Activated CD8-positive, alpha-beta memory T cell treated with anti-CD3 and anti-CD28 coated beads for 1 hour (primary cell): ENCODE data around the gene CARNS1.

Source experiments
- DNase-seq, 2 donors: peaks; one replicate each; pipeline ENCODE4 v3.0.0-alpha.2; 2020; ENCODE audit warnings: low read depth in 1 of 2; ENCODE audit errors: extremely low read depth in 1 of 2

The CARNS1 gene

GRCh38 chr11:67408437-67409200, 6.9 kb upstream of the CARNS1 start:
- no peak for DNase-seq

GRCh38 chr11:67409261-67409666, 6.2 kb upstream of the CARNS1 start:
- peak in 1 of 2 donors; percentile 52 for DNase-seq

- no peak for DNase-seq
Measured at GRCh38 chr11:67409781-67410368, 5.6 kb upstream of the CARNS1 start.

GRCh38 chr11:67410369-67410831, 5.1 kb upstream of the CARNS1 start:
- DNase-seq: no peak

GRCh38 chr11:67410984-67411784, 4.3 kb upstream of the CARNS1 start:
- DNase-seq: no peak

GRCh38 chr11:67411785-67412152, 3.7 kb upstream of the CARNS1 start:
- DNase-seq: no peak

- no peak for DNase-seq
Measured at GRCh38 chr11:67412495-67413179, 2.8 kb upstream of the CARNS1 start.

- DNase-seq: no peak
Measured at GRCh38 chr11:67413266-67413849, 2.1 kb upstream of the CARNS1 start.

GRCh38 chr11:67416416-67417335, 1.2 kb downstream of the CARNS1 start:
- peak; percentile 61 to 63 for DNase-seq

GRCh38 chr11:67417425-67417824, 1.9 kb downstream of the CARNS1 start:
- DNase-seq: no peak

GRCh38 chr11:67418476-67419281, 3.2 kb downstream of the CARNS1 start:
- no peak for DNase-seq

GRCh38 chr11:67419325-67420049, 4.0 kb downstream of the CARNS1 start:
- no peak for DNase-seq

GRCh38 chr11:67420147-67420645, 4.7 kb downstream of the CARNS1 start:
- no peak for DNase-seq

- DNase-seq: peak; percentile 96 to 100
Measured at GRCh38 chr11:67420646-67421429, 5.4 kb downstream of the CARNS1 start.

- no peak for DNase-seq
Measured at GRCh38 chr11:67421430-67422031, 6.1 kb downstream of the CARNS1 start.

- DNase-seq: no peak
Measured at GRCh38 chr11:67422891-67423290, 7.4 kb downstream of the CARNS1 start.

GRCh38 chr11:67423466-67423865, 8.0 kb downstream of the CARNS1 start:
- DNase-seq: no peak
